ENCODE data around the gene ZNF117.
"Not testable (repeated sequence)": the region's sequence is repeated elsewhere in the genome, so short reads cannot be mapped to it uniquely, and the experiment has no call there.

DNA sequence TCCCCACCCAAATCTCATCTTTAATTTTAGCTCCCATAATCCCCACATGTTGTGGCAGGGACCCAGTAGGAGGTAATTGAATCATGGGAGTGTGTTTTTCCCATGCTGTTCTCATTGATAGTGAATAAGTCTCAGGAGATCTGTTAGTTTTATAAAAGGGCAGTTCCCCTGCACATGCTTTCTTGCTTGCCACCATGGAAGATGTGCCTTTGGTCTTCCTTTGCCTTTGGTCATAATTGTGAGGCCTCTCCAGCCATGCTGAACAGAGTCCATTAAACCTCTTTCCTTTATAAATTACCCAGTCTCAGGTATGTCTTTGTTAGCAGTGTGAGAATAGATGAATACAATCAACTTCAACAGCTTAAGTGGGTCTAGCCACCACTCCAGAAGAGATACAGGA, 34.2 kb upstream of the ZNF117 start:
- TF ChIP-seq, protein P1, sequence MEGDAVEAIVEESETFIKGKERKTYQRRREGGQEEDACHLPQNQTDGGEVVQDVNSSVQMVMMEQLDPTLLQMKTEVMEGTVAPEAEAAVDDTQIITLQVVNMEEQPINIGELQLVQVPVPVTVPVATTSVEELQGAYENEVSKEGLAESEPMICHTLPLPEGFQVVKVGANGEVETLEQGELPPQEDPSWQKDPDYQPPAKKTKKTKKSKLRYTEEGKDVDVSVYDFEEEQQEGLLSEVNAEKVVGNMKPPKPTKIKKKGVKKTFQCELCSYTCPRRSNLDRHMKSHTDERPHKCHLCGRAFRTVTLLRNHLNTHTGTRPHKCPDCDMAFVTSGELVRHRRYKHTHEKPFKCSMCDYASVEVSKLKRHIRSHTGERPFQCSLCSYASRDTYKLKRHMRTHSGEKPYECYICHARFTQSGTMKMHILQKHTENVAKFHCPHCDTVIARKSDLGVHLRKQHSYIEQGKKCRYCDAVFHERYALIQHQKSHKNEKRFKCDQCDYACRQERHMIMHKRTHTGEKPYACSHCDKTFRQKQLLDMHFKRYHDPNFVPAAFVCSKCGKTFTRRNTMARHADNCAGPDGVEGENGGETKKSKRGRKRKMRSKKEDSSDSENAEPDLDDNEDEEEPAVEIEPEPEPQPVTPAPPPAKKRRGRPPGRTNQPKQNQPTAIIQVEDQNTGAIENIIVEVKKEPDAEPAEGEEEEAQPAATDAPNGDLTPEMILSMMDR (conservative IDR thresholded peaks at IDR 0.05): not testable (repeated sequence)
- not testable (repeated sequence) for TF ChIP-seq EZH2 (IDR thresholded peaks at IDR 0.05; ENCODE audit: low read depth)

All from PC-9 (cell line).